CD4-positive, CD25-positive, alpha-beta regulatory T cell (primary cell): ENCODE results near the gene SEMA4D. TPM values are rescaled to one million over a fixed set of nuclear protein-coding genes. Genes with fewer than 3 reads are reported as not detected.

Source experiments
- ATAC-seq, 2 donors: fragments of 150-1000 bp; cut with Tn5 transposase; one replicate each; pipeline ENCODE4 v1.10.0; 2021; ENCODE audit warnings: low read depth in 2 of 2, moderate number of reproducible peaks in 2 of 2, moderate library complexity in 1 of 2
- DNase-seq, 3 donors: peaks; one replicate each; pipeline versions ENCODE4 v3.0.0 to v3.0.0-alpha.2; 2012 to 2022; ENCODE audit warnings: mixed read lengths in 1 of 3
- H3K27ac ChIP-seq: one replicate; pipeline ENCODE4 v1.7.0; 2013; ENCODE audit warnings: mild to moderate bottlenecking, low read length; ENCODE audit not compliant: insufficient read depth, poor library complexity, severe bottlenecking
- H3K27me3 ChIP-seq: one replicate; pipeline ENCODE4 v1.7.0; 2013; ENCODE audit warnings: low read length; ENCODE audit not compliant: control insufficient read depth, insufficient read depth
- H3K36me3 ChIP-seq: one replicate; pipeline ENCODE4 v1.7.0; 2013; ENCODE audit warnings: mild to moderate bottlenecking, low read length, moderate library complexity; ENCODE audit not compliant: control insufficient read depth, insufficient read depth
- H3K4me1 ChIP-seq: 2 replicates; pipeline ENCODE4 v1.7.0; 2013; ENCODE audit warnings: mild to moderate bottlenecking, low read length; ENCODE audit not compliant: insufficient read depth, control insufficient read depth, poor library complexity, severe bottlenecking
- H3K4me3 ChIP-seq: one replicate; pipeline ENCODE4 v1.7.0; 2013; ENCODE audit warnings: low read depth, mild to moderate bottlenecking, low read length, moderate library complexity
- H3K9me3 ChIP-seq, 2 experiments: 1 replicate in 1 of 2; 2 replicates in 1 of 2; pipeline ENCODE4 v1.7.0; 2013; ENCODE audit warnings: low read length in 2 of 2, mild to moderate bottlenecking in 1 of 2, moderate library complexity in 1 of 2; ENCODE audit not compliant: control insufficient read depth in 2 of 2
- H3K27ac Mint-ChIP-seq, 3 donors: one replicate each; pipeline ENCODE4 v1.8.0; 2020 to 2022; ENCODE audit warnings: mild to moderate bottlenecking in 3 of 3, mixed read lengths in 3 of 3, moderate library complexity in 2 of 3
- H3K27me3 Mint-ChIP-seq: one replicate; pipeline ENCODE4 v1.8.0; 2022; ENCODE audit warnings: mild to moderate bottlenecking, mixed read lengths
- H3K36me3 Mint-ChIP-seq: one replicate; pipeline ENCODE4 v1.8.0; 2020; ENCODE audit warnings: mixed read lengths
- H3K4me1 Mint-ChIP-seq, 4 donors: one replicate each; pipeline ENCODE4 v1.8.0; 2020 to 2022; ENCODE audit warnings: mixed read lengths in 4 of 4, mild to moderate bottlenecking in 1 of 4
- H3K4me3 Mint-ChIP-seq, 4 donors: one replicate each; pipeline ENCODE4 v1.8.0; 2020 to 2022; ENCODE audit warnings: mild to moderate bottlenecking in 4 of 4, mixed read lengths in 4 of 4, moderate library complexity in 3 of 4
- H3K9me3 Mint-ChIP-seq, 7 donors: one replicate each; pipeline ENCODE4 v1.8.0; 2020 to 2022; ENCODE audit warnings: mixed read lengths in 7 of 7, mild to moderate bottlenecking in 3 of 7, moderate library complexity in 2 of 7
- polyA plus RNA-seq, 4 donors: library from polyadenylated mRNA; unstranded; fragments of 300-500 nt; fragmentation: Illumina TruSeq; gene quantifications; one replicate each; pipeline ENCODE4 v1.2.3, GENCODE V29; 2021
- total RNA-seq: library from RNA; stranded (reverse); gene quantifications from one replicate; pipeline ENCODE4 v1.2.3, GENCODE V29; 2022

The SEMA4D gene
- total and polyA plus RNA-seq, 5 donors from 2014 or later: 67.5 to 480 (median 90.5) TPM

- no peak for ATAC-seq
- DNase-seq: no peak
- H3K9me3 Mint-ChIP-seq: peaks cover 0 to 1% (median 0%) of the 10 kb centered on the region in 7 donors
- Histone ChIP-seq H3K9me3 (no peaks in the 10 kb centered on the region), H3K27me3 (no peaks in the 10 kb centered on the region), H3K4me3 (no peak overlapping the region), H3K27ac (no peak overlapping the region), H3K36me3 (no peaks in the 10 kb centered on the region), H3K4me1 (peaks cover 76% of the 10 kb centered on the region)
- H3K4me3 Mint-ChIP-seq: peak overlapping the region in 3 of 4 donors; percentile 59 to 71 (median 68)
- H3K27ac Mint-ChIP-seq: peak overlapping the region in 2 of 3 donors; percentile 80 to 88
- no peaks in the 10 kb centered on the region for H3K27me3 Mint-ChIP-seq
- H3K4me1 Mint-ChIP-seq: peaks cover 32 to 98% (median 63%) of the 10 kb centered on the region in 4 donors
- H3K36me3 Mint-ChIP-seq: peaks cover 5% of the 10 kb centered on the region
Measured at GRCh38 chr9:89528540-89528939, 30.6 kb upstream of the SEMA4D start.

- Mint-ChIP-seq H3K4me1 (peaks cover 32 to 98% (median 65%) of the 10 kb centered on the region in 4 donors), H3K27me3 (no peaks in the 10 kb centered on the region), H3K27ac (peak overlapping the region in 2 of 3 donors; percentile 80 to 88), H3K4me3 (peak overlapping the region in 3 of 4 donors; percentile 59 to 71 (median 68)), H3K9me3 (peaks cover 0 to 1% (median 0%) of the 10 kb centered on the region in 7 donors), H3K36me3 (peaks cover 5% of the 10 kb centered on the region)
- DNase-seq: no peak
- Histone ChIP-seq H3K36me3 (no peaks in the 10 kb centered on the region), H3K27ac (no peak overlapping the region), H3K9me3 (no peaks in the 10 kb centered on the region), H3K27me3 (no peaks in the 10 kb centered on the region), H3K4me3 (no peak overlapping the region), H3K4me1 (peaks cover 80% of the 10 kb centered on the region)
- ATAC-seq: no peak
Measured at GRCh38 chr9:89528131-89528530, 30.2 kb upstream of the SEMA4D start.

- Mint-ChIP-seq H3K27ac (peak overlapping the region; percentile 34 to 81 (median 66)), H3K36me3 (peaks cover 5% of the 10 kb centered on the region), H3K4me3 (peak overlapping the region; percentile 5 to 30 (median 12)), H3K4me1 (peaks cover 33 to 98% (median 64%) of the 10 kb centered on the region in 4 donors), H3K9me3 (peaks cover 0 to 1% (median 0%) of the 10 kb centered on the region in 7 donors), H3K27me3 (no peaks in the 10 kb centered on the region)
- Histone ChIP-seq H3K4me3 (no peak overlapping the region), H3K36me3 (no peaks in the 10 kb centered on the region), H3K27me3 (no peaks in the 10 kb centered on the region), H3K9me3 (no peaks in the 10 kb centered on the region), H3K27ac (no peak overlapping the region), H3K4me1 (peaks cover 80% of the 10 kb centered on the region)
- no peak for ATAC-seq
- no peak for DNase-seq
Measured at GRCh38 chr9:89527084-89527483, 29.2 kb upstream of the SEMA4D start.

- Mint-ChIP-seq H3K36me3 (peaks cover 5% of the 10 kb centered on the region), H3K4me1 (peaks cover 32 to 98% (median 64%) of the 10 kb centered on the region in 4 donors), H3K9me3 (peaks cover 0 to 1% (median 0%) of the 10 kb centered on the region in 7 donors), H3K27ac (peak overlapping the region; percentile 66 to 94 (median 81)), H3K27me3 (no peaks in the 10 kb centered on the region), H3K4me3 (no peak overlapping the region)
- Histone ChIP-seq H3K4me3 (no peak overlapping the region), H3K27me3 (no peaks in the 10 kb centered on the region), H3K9me3 (no peaks in the 10 kb centered on the region), H3K36me3 (no peaks in the 10 kb centered on the region), H3K4me1 (peaks cover 85% of the 10 kb centered on the region), H3K27ac (no peak overlapping the region)
- DNase-seq (no peak), ATAC-seq (no peak)
Measured at GRCh38 chr9:89526667-89527066, 28.8 kb upstream of the SEMA4D start.

GRCh38 chr9:89525446-89526374 lies 27.8 kb upstream of the SEMA4D start:
- no peaks in the 10 kb centered on the region for H3K36me3 ChIP-seq
- H3K4me1 Mint-ChIP-seq: peaks cover 32 to 99% (median 64%) of the 10 kb centered on the region in 4 donors

GRCh38 chr9:89524963-89525362 lies 27.1 kb upstream of the SEMA4D start:
- no peak for ATAC-seq
- Mint-ChIP-seq H3K4me1 (peaks cover 39 to 99% (median 67%) of the 10 kb centered on the region in 4 donors), H3K27me3 (no peaks in the 10 kb centered on the region), H3K36me3 (peaks cover 5% of the 10 kb centered on the region), H3K4me3 (peak overlapping the region in 3 of 4 donors; percentile 70 to 79 (median 77)), H3K9me3 (peaks cover 0 to 1% (median 0%) of the 10 kb centered on the region in 7 donors), H3K27ac (peak overlapping the region; percentile 96 to 99 (median 98))
- H3K4me1 ChIP-seq: peaks cover 92% of the 10 kb centered on the region
- peak overlapping the region; percentile 88 for H3K27ac ChIP-seq
- peak overlapping the region; percentile 48 for H3K4me3 ChIP-seq
- no peaks in the 10 kb centered on the region for H3K9me3 ChIP-seq
- H3K27me3 ChIP-seq: no peaks in the 10 kb centered on the region
- DNase-seq: no peak
- no peaks in the 10 kb centered on the region for H3K36me3 ChIP-seq

More at GRCh38 chr9:89525446-89526374, 27.8 kb upstream of the SEMA4D start:
- peak overlapping the region; percentile 88 for H3K27ac ChIP-seq
- peaks cover 0 to 1% (median 0%) of the 10 kb centered on the region in 7 donors for H3K9me3 Mint-ChIP-seq
- H3K4me1 ChIP-seq: peaks cover 92% of the 10 kb centered on the region
- peak overlapping the region in 2 of 4 donors; percentile 34 to 61 for H3K4me3 Mint-ChIP-seq
- DNase-seq (no peak), ATAC-seq (no peak)
- H3K27me3 ChIP-seq: no peaks in the 10 kb centered on the region
- peaks cover 5% of the 10 kb centered on the region for H3K36me3 Mint-ChIP-seq
- no peaks in the 10 kb centered on the region for H3K27me3 Mint-ChIP-seq
- no peaks in the 10 kb centered on the region for H3K9me3 ChIP-seq
- peak overlapping the region; percentile 96 to 99 (median 98) for H3K27ac Mint-ChIP-seq
- no peak overlapping the region for H3K4me3 ChIP-seq

- peak overlapping the region; percentile 70 to 80 (median 78) for H3K4me3 Mint-ChIP-seq
- peaks cover 40 to 99% (median 68%) of the 10 kb centered on the region in 4 donors for H3K4me1 Mint-ChIP-seq
- Histone ChIP-seq H3K27me3 (no peaks in the 10 kb centered on the region), H3K9me3 (no peaks in the 10 kb centered on the region), H3K36me3 (no peaks in the 10 kb centered on the region), H3K4me3 (peak overlapping the region; percentile 48), H3K4me1 (peaks cover 92% of the 10 kb centered on the region), H3K27ac (peak overlapping the region; percentile 88)
- H3K27ac Mint-ChIP-seq: peak overlapping the region; percentile 96 to 99 (median 98)
- DNase-seq: peak; percentile 29 to 86 (median 54)
- ATAC-seq: peak; percentile 59 to 63
- peaks cover 0 to 1% (median 0%) of the 10 kb centered on the region in 7 donors for H3K9me3 Mint-ChIP-seq
- peaks cover 5% of the 10 kb centered on the region for H3K36me3 Mint-ChIP-seq
- no peaks in the 10 kb centered on the region for H3K27me3 Mint-ChIP-seq
Measured at GRCh38 chr9:89523948-89524347, 26.0 kb upstream of the SEMA4D start.
